ENCODE data around the gene ORM2.

ORM2 gene

GRCh38 chr9:114350636-114351401 lies 21.1 kb downstream of the ORM2 start:
- no peak overlapping the region for H3K4me3 ChIP-seq (ENCODE audit: low read depth, low read length)
- no peak for DNase-seq (ENCODE audit: low read depth)
- TF ChIP-seq, protein P1, sequence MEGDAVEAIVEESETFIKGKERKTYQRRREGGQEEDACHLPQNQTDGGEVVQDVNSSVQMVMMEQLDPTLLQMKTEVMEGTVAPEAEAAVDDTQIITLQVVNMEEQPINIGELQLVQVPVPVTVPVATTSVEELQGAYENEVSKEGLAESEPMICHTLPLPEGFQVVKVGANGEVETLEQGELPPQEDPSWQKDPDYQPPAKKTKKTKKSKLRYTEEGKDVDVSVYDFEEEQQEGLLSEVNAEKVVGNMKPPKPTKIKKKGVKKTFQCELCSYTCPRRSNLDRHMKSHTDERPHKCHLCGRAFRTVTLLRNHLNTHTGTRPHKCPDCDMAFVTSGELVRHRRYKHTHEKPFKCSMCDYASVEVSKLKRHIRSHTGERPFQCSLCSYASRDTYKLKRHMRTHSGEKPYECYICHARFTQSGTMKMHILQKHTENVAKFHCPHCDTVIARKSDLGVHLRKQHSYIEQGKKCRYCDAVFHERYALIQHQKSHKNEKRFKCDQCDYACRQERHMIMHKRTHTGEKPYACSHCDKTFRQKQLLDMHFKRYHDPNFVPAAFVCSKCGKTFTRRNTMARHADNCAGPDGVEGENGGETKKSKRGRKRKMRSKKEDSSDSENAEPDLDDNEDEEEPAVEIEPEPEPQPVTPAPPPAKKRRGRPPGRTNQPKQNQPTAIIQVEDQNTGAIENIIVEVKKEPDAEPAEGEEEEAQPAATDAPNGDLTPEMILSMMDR (IDR thresholded peaks at IDR 0.05; ENCODE audit: low read depth, low read length, missing control alignments) = no peak

DNA sequence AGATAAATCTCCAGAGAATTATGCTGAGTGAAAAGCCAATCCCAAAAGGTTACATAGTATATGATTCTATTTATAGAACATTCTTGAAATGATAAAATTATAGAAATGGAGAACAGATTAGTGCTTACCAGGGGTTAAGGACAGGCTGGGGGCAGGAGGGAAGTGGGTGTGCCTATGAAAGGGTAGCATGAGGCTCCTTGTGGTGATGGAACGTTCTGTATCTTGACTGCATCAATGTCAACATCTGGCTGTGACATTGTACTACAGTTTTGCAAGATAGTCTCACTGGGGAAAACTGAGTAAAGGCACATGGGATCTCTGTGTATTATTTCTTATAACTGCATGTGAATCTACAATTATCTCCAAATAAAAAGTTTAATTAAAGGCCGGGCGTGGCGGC lies 22.3 kb downstream of the ORM2 start:
- no peak for DNase-seq (ENCODE audit: low read depth)
- TF ChIP-seq, protein P1 (IDR thresholded peaks at IDR 0.05; ENCODE audit: low read depth, low read length, missing control alignments) = no peak
- H3K4me3 ChIP-seq (ENCODE audit: low read depth, low read length) = no peak overlapping the region

- no peak for DNase-seq (ENCODE audit: low read depth)
- TF ChIP-seq, protein P1 (IDR thresholded peaks at IDR 0.05; ENCODE audit: low read depth, low read length, missing control alignments) = no peak
- H3K4me3 ChIP-seq (ENCODE audit: low read depth, low read length) = no peak overlapping the region
These were observed 26.2 kb downstream of the ORM2 start for GRCh38 chr9:114355821-114356220.

DNA sequence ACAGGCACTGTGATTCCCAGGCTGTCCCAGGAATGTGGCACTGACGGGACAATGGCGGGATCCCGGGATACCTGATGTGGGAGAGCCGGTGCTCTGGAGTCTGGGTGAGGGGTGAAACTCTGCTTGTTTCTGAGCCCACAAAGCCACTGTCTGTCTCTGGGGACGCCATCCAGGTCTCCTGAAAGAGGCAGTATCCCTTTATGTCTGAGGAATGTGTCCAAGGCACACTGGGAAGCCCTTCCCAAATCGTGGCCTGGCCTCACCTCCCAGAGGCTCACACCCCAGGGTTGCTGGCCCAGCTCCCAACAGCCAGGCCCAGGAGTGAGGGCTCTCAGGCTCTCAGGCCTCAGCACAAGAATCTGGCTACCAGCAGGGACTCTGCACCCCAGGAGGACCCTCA lies 27.1 kb downstream of the ORM2 start:
- no peak for DNase-seq (ENCODE audit: low read depth)
- H3K4me3 ChIP-seq (ENCODE audit: low read depth, low read length) = no peak overlapping the region
- TF ChIP-seq, protein P1 (IDR thresholded peaks at IDR 0.05; ENCODE audit: low read depth, low read length, missing control alignments) = no peak

DNA sequence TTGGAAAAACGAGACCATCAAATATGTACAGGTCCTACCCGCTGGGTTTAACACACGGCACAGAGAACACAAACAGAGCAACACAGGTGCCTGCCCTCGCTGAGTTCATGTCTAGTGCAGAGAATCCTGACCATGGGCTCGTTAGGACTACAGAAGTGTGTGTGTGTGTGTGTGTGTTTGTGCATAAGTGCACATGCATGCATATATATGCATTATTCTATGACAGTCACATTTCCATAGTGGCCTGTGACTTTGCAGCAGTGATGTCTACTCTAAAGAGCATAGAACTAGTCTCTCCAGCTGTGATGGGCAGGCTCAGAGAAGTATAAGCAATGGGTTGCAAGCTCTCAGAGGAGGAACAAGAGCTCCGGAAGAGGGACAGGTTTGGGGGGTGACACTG lies 27.7 kb downstream of the ORM2 start:
- no peak for DNase-seq (ENCODE audit: low read depth)
- no peak overlapping the region for H3K4me3 ChIP-seq (ENCODE audit: low read depth, low read length)
- TF ChIP-seq, protein P1 (IDR thresholded peaks at IDR 0.05; ENCODE audit: low read depth, low read length, missing control alignments) = no peak

GRCh38 chr9:114357911-114358328 lies 28.3 kb downstream of the ORM2 start:
- TF ChIP-seq, protein P1 (IDR thresholded peaks at IDR 0.05; ENCODE audit: low read depth, low read length, missing control alignments) = no peak
- no peak overlapping the region for H3K4me3 ChIP-seq (ENCODE audit: low read depth, low read length)
- DNase-seq (ENCODE audit: low read depth) = no peak

DNA sequence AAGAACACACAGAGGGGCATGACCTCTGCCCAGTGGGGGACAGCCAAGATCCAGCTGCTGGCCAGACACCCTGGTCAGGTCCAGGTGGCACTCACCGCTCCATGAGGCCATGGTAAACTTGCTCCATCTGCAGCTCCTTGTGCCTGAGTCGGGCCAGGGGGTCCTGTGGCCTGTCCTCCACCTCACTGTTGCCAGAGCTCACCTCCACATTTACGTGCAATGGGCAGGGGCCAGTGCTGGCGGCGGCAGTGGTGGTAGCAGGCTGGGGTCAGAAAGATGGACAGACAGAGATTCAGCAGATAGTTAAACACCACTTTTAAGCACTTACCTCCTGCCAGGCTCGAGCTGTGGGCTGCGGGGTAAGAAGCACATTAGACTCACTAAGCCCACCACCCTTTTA lies 30.1 kb downstream of the ORM2 start:
- no peak overlapping the region for H3K4me3 ChIP-seq (ENCODE audit: low read depth, low read length)
- TF ChIP-seq, protein P1 (IDR thresholded peaks at IDR 0.05; ENCODE audit: low read depth, low read length, missing control alignments) = no peak
- DNase-seq (ENCODE audit: low read depth) = no peak

Data from GM12864 (cell line).